Mucosa of descending colon (tissue), 3 donors: ENCODE results near the gene FOXD1. TPM values are rescaled to one million over a fixed set of nuclear protein-coding genes. Genes with fewer than 3 reads are reported as not detected.

Experiments
- ATAC-seq: fragments of 200-7000 bp; cut with Tn5 transposase; one replicate; pipeline ENCODE4 v1.9.1; 2020; ENCODE audit warnings: mild to moderate bottlenecking, moderate library complexity
- DNase-seq, 3 donors: peaks; one replicate each; pipeline ENCODE4 v3.0.0-alpha.2; 2020
- H3K36me3 ChIP-seq: fragments of 200-600 bp; one replicate; pipeline ENCODE4 v1.8.0; 2021; ENCODE audit warnings: low read depth, mild to moderate bottlenecking
- H3K4me1 ChIP-seq: fragments of 200-600 bp; one replicate; pipeline ENCODE4 v1.8.0; 2021; ENCODE audit warnings: low read depth, mild to moderate bottlenecking
- H3K4me3 ChIP-seq: fragments of 200-600 bp; one replicate; pipeline ENCODE4 v1.8.0; 2021; ENCODE audit warnings: mild to moderate bottlenecking
- H3K9me3 ChIP-seq: fragments of 200-600 bp; one replicate; pipeline ENCODE4 v1.8.0; 2021; ENCODE audit warnings: mild to moderate bottlenecking
- CTCF ChIP-seq: fragments of 200-600 bp; IDR thresholded peaks from one replicate; pipeline ENCODE4 v1.8.0; 2022; ENCODE audit warnings: antibody characterized with exemption, mild to moderate bottlenecking
- intact Hi-C, 2 donors: fragments of 100-400 bp; cut with DNase I in 1 of 2; cut with micrococcal nuclease in 1 of 2; formaldehyde crosslinking; loops; one replicate each; pipeline versions ENCODE4 v1.11.0 to v1.11.1; 2022; cut with DNase I, micrococcal nuclease
- long read RNA-seq, 2 donors: library from polyadenylated mRNA; unstranded; transcript quantifications; one replicate each; pipeline ENCODE4 v2.0.0, GENCODE V29; 2019 to 2021
- total RNA-seq, 3 donors: library from RNA; stranded (reverse); fragmentation: NEBNext Ultra II Directional in 2 of 3; extraction: Animal tissue kit (Norgen Biotek cat#: 25700) in 2 of 3; gene quantifications; one replicate each; pipeline versions ENCODE4 v1.2.1 to v1.2.4, GENCODE V29; 2021 to 2023
- donor health status: DM: no; HTN: no; CAD: no; lungs with moderate emphysema.
- donor health status: DM: no; HTN: no; CAD: no.
- donor health status: DM: no; HTN: yes; CAD: no.

Gene FOXD1
- under 1 TPM in 1 of 3 donors, not detected in 2; 0.16 TPM for total RNA-seq
- long read RNA-seq, donor 1 = 0 reads
- long read RNA-seq, donor 2 = 0 reads

- ATAC-seq (peak; percentile 80), DNase-seq (peak; percentile 65 to 71 (median 71))
- TF ChIP-seq CTCF = no peak
- intact Hi-C loops = no loop called here
- Histone ChIP-seq H3K4me1 (peaks cover 9% of the 10 kb centered on the region), H3K4me3 (no peak within 1 kb of the TSS), H3K36me3 (no peaks in the 10 kb centered on the region), H3K9me3 (no peaks in the 10 kb centered on the region)
These were observed at the start of gene FOXD1 for GRCh38 chr5:73448463-73449136. Gene FOXD1, minus strand, starts transcription at chr5:73448777. Its CDS starts 415 bp downstream, at chr5:73448362.

- intact Hi-C loops = no loop called here
- ATAC-seq (no peak), DNase-seq (no peak)
- H3K4me3 ChIP-seq = peak overlapping the region; percentile 97
- no peak for TF ChIP-seq CTCF
- H3K4me1 ChIP-seq = peaks cover 44% of the 10 kb centered on the region
- no peaks in the 10 kb centered on the region for H3K9me3 ChIP-seq
- H3K36me3 ChIP-seq = peaks cover 6% of the 10 kb centered on the region
These were observed 49.0 kb upstream of the FOXD1 start for GRCh38 chr5:73497497-73498056.

GRCh38 chr5:73496984-73497457, 48.4 kb upstream of the FOXD1 start:
- H3K4me3 ChIP-seq = no peak overlapping the region
- TF ChIP-seq CTCF = no peak
- intact Hi-C loops = no loop called here
- peaks cover under 1% of the 10 kb centered on the region for H3K36me3 ChIP-seq
- ATAC-seq (peak; percentile 61), DNase-seq (no peak)
- H3K9me3 ChIP-seq = no peaks in the 10 kb centered on the region
- H3K4me1 ChIP-seq = peaks cover 42% of the 10 kb centered on the region

- DNase-seq (peak in 1 of 3 donors; percentile 44), ATAC-seq (peak; percentile 50)
- H3K9me3 ChIP-seq = no peaks in the 10 kb centered on the region
- no peak for TF ChIP-seq CTCF
- peaks cover 32% of the 10 kb centered on the region for H3K4me1 ChIP-seq
- intact Hi-C loops = no loop called here
- H3K4me3 ChIP-seq = no peak overlapping the region
- no peaks in the 10 kb centered on the region for H3K36me3 ChIP-seq
These were observed 47.3 kb upstream of the FOXD1 start for GRCh38 chr5:73495772-73496335.

- no peak for ATAC-seq
- intact Hi-C loops = no loop called here
- Histone ChIP-seq H3K9me3 (no peaks in the 10 kb centered on the region), H3K4me3 (no peak overlapping the region), H3K36me3 (no peaks in the 10 kb centered on the region), H3K4me1 (peaks cover 23% of the 10 kb centered on the region)
- no peak for DNase-seq
- no peak for TF ChIP-seq CTCF
These were observed 46.1 kb upstream of the FOXD1 start for GRCh38 chr5:73494721-73495120.
